CD14-positive monocyte (primary cell): ENCODE results near the gene FAM131A. TPM values are rescaled to one million over a fixed set of nuclear protein-coding genes. Genes with fewer than 3 reads are reported as not detected.

ENCODE experiments used
- DNase-seq, 3 donors: peaks; one replicate each; pipeline ENCODE4 v3.0.0-alpha.2; 2011 to 2022
- H2AFZ ChIP-seq: 2 replicates; pipeline ENCODE4 v1.6.0; 2012; ENCODE audit warnings: mild to moderate bottlenecking, low read depth, low read length, inconsistent platforms; ENCODE audit not compliant: insufficient read depth, poor library complexity, severe bottlenecking
- H3K27ac ChIP-seq, 2 donors: 1 replicate in 1 of 2; 2 replicates in 1 of 2; pipeline ENCODE4 v1.5.1; 2012 to 2013; ENCODE audit warnings: low read length in 2 of 2, control low read depth in 1 of 2, inconsistent platforms in 1 of 2, low read depth in 1 of 2, mild to moderate bottlenecking in 1 of 2
- H3K27me3 ChIP-seq, 2 donors: one replicate each; pipeline versions ENCODE4 v1.6.0 to v1.6.1; 2011 to 2013; ENCODE audit warnings: low read length in 2 of 2; ENCODE audit not compliant: control insufficient read depth in 2 of 2, insufficient read depth in 2 of 2
- H3K36me3 ChIP-seq, 2 donors: replicated peaks in 1 of 2; 1 replicate in 1 of 2; 2 replicates in 1 of 2; pipeline versions ENCODE4 v1.5.1 to v1.6.1; 2012 to 2013; ENCODE audit warnings: low read length in 2 of 2, control low read depth in 1 of 2, inconsistent platforms in 1 of 2, mild to moderate bottlenecking in 1 of 2; ENCODE audit not compliant: insufficient read depth in 2 of 2, control insufficient read depth in 1 of 2
- H3K4me1 ChIP-seq, 2 donors: 1 replicate in 1 of 2; 2 replicates in 1 of 2; pipeline versions ENCODE4 v1.5.1 to v1.6.1; 2012 to 2013; ENCODE audit warnings: low read length in 2 of 2, control low read depth in 1 of 2, inconsistent platforms in 1 of 2, mild to moderate bottlenecking in 1 of 2, moderate library complexity in 1 of 2; ENCODE audit not compliant: insufficient read depth in 2 of 2, control insufficient read depth in 1 of 2
- H3K4me2 ChIP-seq: replicated peaks from 2 replicates; pipeline ENCODE3; 2012; ENCODE audit warnings: low read length, moderate library complexity, mild to moderate bottlenecking; ENCODE audit not compliant: poor library complexity, severe bottlenecking; ENCODE audit errors: extremely low read depth
- H3K4me3 ChIP-seq, 3 experiments: fragments of 200-600 bp in 1 of 3; sonication (generic) in 1 of 3; replicated peaks in 1 of 3; 1 replicate in 2 of 3; 2 replicates in 1 of 3; pipeline ENCODE4 v1.5.1; 2011 to 2013; ENCODE audit warnings: low read length in 3 of 3, mild to moderate bottlenecking in 3 of 3, control low read depth in 2 of 3, low read depth in 2 of 3, inconsistent platforms in 1 of 3, moderate library complexity in 1 of 3
- H3K79me2 ChIP-seq: 2 replicates; pipeline ENCODE4 v1.6.0; 2012; ENCODE audit warnings: mild to moderate bottlenecking, control low read depth, inconsistent platforms, low read length, moderate library complexity; ENCODE audit not compliant: insufficient read depth
- H3K9ac ChIP-seq: 2 replicates; pipeline ENCODE4 v1.6.0; 2017; ENCODE audit warnings: low read length, mild to moderate bottlenecking; ENCODE audit not compliant: insufficient read depth, poor library complexity, severe bottlenecking
- H3K9me3 ChIP-seq, 2 donors: replicated peaks in 1 of 2; 1 replicate in 1 of 2; 2 replicates in 1 of 2; pipeline versions ENCODE4 v1.5.1 to v1.6.1; 2012 to 2013; ENCODE audit warnings: low read length in 2 of 2, control low read depth in 1 of 2; ENCODE audit not compliant: control insufficient read depth in 1 of 2, insufficient read depth in 1 of 2
- H4K20me1 ChIP-seq: 2 replicates; pipeline ENCODE4 v1.6.0; 2012; ENCODE audit warnings: mild to moderate bottlenecking, low read length, control low read depth, moderate library complexity; ENCODE audit not compliant: insufficient read depth
- H3K27ac Mint-ChIP-seq, 7 donors: one replicate each; pipeline ENCODE4 v1.8.0; 2020; ENCODE audit warnings: mild to moderate bottlenecking in 7 of 7, mixed read lengths in 7 of 7, moderate library complexity in 6 of 7, inconsistent platforms in 2 of 7
- H3K27me3 Mint-ChIP-seq, 3 donors: one replicate each; pipeline ENCODE4 v1.8.0; 2021 to 2022; ENCODE audit warnings: low read depth in 3 of 3, mild to moderate bottlenecking in 3 of 3, mixed read lengths in 3 of 3, moderate library complexity in 3 of 3, inconsistent platforms in 1 of 3
- H3K36me3 Mint-ChIP-seq, 2 donors: one replicate each; pipeline ENCODE4 v1.8.0; 2020; ENCODE audit warnings: mixed read lengths in 2 of 2, inconsistent platforms in 1 of 2, mild to moderate bottlenecking in 1 of 2
- H3K4me1 Mint-ChIP-seq: one replicate; pipeline ENCODE4 v1.8.0; 2020; ENCODE audit warnings: mild to moderate bottlenecking, mixed read lengths
- H3K4me3 Mint-ChIP-seq, 2 donors: one replicate each; pipeline ENCODE4 v1.8.0; 2020; ENCODE audit warnings: mild to moderate bottlenecking in 2 of 2, mixed read lengths in 2 of 2, moderate library complexity in 1 of 2
- H3K9me3 Mint-ChIP-seq, 7 donors: one replicate each; pipeline ENCODE4 v1.8.0; 2020 to 2022; ENCODE audit warnings: mixed read lengths in 7 of 7, mild to moderate bottlenecking in 6 of 7, moderate library complexity in 6 of 7, inconsistent platforms in 2 of 7
- WGBS: methylation state at CpG from one replicate; pipeline ENCODE4 v1.1.5; 2013; ENCODE audit warnings: missing lambda C conversion rate; ENCODE audit not compliant: insufficient coverage; 5-methylcytosine and 5-hydroxymethylcytosine counted together
- intact Hi-C, 2 donors: fragments of 100-400 bp; cut with micrococcal nuclease; formaldehyde crosslinking; loops; one replicate each; pipeline versions ENCODE4 v1.15.0 to v1.15.1; 2023
- polyA plus RNA-seq, 3 donors: library from polyadenylated mRNA; depleted of rRNA in 1 of 3; unstranded in 2 of 3; stranded (reverse) in 1 of 3; fragments of 300-500 nt in 2 of 3; fragments of >200 nt in 1 of 3; fragmentation: Illumina TruSeq in 2 of 3; gene quantifications; 1 replicate in 2 of 3; 2 replicates in 1 of 3; pipeline ENCODE4 v1.2.3, GENCODE V29; 2012 to 2021
- TF ChIP-seq, protein P1 (sequence below): fragments of 200-600 bp; IDR thresholded peaks from one replicate; pipeline ENCODE4 v1.8.0; 2022; ENCODE audit warnings: antibody characterized with exemption, mild to moderate bottlenecking

Gene FAM131A
- polyA plus RNA-seq, 3 donors, result 5.8 to 30.6 (median 7.7) TPM

DNA sequence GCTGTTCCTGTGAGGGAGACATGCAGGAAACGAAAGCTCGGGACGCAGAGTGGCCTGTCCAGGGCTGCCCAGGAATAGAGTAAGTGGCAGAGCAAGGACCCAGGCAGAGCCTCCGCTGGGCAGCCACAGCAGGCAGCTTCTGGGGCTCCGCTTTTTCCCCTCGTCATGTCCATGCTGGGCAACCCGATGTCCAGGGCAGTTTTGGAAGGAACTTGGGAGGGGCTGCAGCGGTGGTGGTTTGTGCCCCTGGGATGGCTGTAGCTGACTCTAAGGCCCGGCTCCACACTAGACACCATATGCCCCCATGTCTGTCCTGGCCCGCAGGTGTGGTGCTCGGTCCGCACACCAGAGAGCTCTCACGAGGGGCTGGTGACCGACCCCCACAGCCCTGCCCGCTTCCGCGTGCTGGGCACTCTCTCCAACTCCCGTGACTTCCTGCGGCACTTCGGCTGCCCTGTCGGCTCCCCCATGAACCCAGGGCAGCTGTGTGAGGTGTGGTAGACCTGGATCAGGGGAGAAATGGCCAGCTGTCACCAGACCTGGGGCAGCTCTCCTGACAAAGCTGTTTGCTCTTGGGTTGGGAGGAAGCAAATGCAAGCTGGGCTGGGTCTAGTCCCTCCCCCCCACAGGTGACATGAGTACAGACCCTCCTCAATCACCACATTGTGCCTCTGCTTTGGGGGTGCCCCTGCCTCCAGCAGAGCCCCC lies 45.5 kb upstream of the FAM131A start:
- H3K79me2 ChIP-seq, result no peaks in the 10 kb centered on the region
- no peaks in the 10 kb centered on the region for H3K36me3 ChIP-seq
- H3K9ac ChIP-seq, result no peak overlapping the region
- peaks cover 3 to 23% (median 19%) of the 10 kb centered on the region in 3 donors for H3K27me3 Mint-ChIP-seq
- DNase-seq, result no peak
- intact Hi-C loops, result no loop called here
- no peak overlapping the region for H3K4me3 Mint-ChIP-seq
- H3K4me2 ChIP-seq, result no peak overlapping the region
- H3K4me1 ChIP-seq, result no peaks in the 10 kb centered on the region
- H3K27ac Mint-ChIP-seq, result peak overlapping the region in 2 of 7 donors; percentile 12 to 66
- peaks cover 0 to 3% of the 10 kb centered on the region in 2 donors for H3K27me3 ChIP-seq
- no peaks in the 10 kb centered on the region for H3K36me3 Mint-ChIP-seq
- H3K4me1 Mint-ChIP-seq, result peaks cover 4% of the 10 kb centered on the region
- H3K27ac ChIP-seq, result no peak overlapping the region
- TF ChIP-seq, protein P1, sequence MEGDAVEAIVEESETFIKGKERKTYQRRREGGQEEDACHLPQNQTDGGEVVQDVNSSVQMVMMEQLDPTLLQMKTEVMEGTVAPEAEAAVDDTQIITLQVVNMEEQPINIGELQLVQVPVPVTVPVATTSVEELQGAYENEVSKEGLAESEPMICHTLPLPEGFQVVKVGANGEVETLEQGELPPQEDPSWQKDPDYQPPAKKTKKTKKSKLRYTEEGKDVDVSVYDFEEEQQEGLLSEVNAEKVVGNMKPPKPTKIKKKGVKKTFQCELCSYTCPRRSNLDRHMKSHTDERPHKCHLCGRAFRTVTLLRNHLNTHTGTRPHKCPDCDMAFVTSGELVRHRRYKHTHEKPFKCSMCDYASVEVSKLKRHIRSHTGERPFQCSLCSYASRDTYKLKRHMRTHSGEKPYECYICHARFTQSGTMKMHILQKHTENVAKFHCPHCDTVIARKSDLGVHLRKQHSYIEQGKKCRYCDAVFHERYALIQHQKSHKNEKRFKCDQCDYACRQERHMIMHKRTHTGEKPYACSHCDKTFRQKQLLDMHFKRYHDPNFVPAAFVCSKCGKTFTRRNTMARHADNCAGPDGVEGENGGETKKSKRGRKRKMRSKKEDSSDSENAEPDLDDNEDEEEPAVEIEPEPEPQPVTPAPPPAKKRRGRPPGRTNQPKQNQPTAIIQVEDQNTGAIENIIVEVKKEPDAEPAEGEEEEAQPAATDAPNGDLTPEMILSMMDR, result no peak
- H3K4me3 ChIP-seq, result no peak overlapping the region
- H4K20me1 ChIP-seq, result no peaks in the 10 kb centered on the region
- 97% methylated on average over 20 of the region's 21 CpGs for WGBS
- peaks cover 0 to 1% (median 0%) of the 10 kb centered on the region in 7 donors for H3K9me3 Mint-ChIP-seq
- no peaks in the 10 kb centered on the region for H3K9me3 ChIP-seq
- H2AFZ ChIP-seq, result no peak overlapping the region

DNA sequence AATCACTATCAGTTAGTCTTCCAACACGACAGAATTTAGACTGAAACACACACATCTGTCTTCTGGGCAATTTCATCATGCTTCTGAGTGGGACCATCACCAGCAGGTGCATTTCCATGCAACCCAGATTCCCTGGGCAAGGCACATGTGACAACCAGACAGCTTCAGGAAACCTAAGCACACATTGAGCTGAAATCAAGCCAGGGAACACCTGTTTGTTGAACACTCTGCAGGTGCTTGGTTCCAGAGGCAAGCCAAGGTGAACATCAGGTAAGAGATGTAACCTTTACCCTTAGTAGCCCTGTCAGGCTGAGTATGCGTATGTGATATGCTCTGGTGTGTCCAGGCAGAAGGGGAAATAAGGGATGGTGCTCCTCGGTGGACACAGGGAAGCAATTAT lies 41.6 kb upstream of the FAM131A start:
- no peak overlapping the region for H3K4me3 Mint-ChIP-seq
- H3K27me3 Mint-ChIP-seq, result peaks cover 0 to 6% (median 2%) of the 10 kb centered on the region in 3 donors
- Histone ChIP-seq H3K79me2 (peaks cover 16% of the 10 kb centered on the region), H3K9me3 (no peaks in the 10 kb centered on the region), H3K4me3 (no peak overlapping the region), H2AFZ (no peak overlapping the region), H3K36me3 (peaks cover 7 to 8% of the 10 kb centered on the region in 2 donors), H3K4me1 (peaks cover 16 to 19% of the 10 kb centered on the region in 2 donors), H3K4me2 (no peak overlapping the region), H3K27ac (no peak overlapping the region), H3K27me3 (no peaks in the 10 kb centered on the region), H3K9ac (no peak overlapping the region), H4K20me1 (peaks cover 10% of the 10 kb centered on the region)
- TF ChIP-seq, protein P1, result no peak
- peaks cover 7% of the 10 kb centered on the region in 2 donors for H3K36me3 Mint-ChIP-seq
- WGBS, result no CpG with 5 or more reads among the region's 3 CpGs
- intact Hi-C loops, result loop anchor here (5.0 kb wide), 3 partner anchors 43 to 123 kb away; partner anchors contain the start of genes ALG3 (in 1 of the 2), AP2M1 (in 1 of the 2) and EEF1AKMT4 (in 1 of the 2)
- H3K4me1 Mint-ChIP-seq, result peaks cover 20% of the 10 kb centered on the region
- peaks cover 0 to 1% (median 0%) of the 10 kb centered on the region in 7 donors for H3K9me3 Mint-ChIP-seq
- no peak overlapping the region for H3K27ac Mint-ChIP-seq
- no peak for DNase-seq
